Hepatocyte (in vitro differentiated cells): ENCODE results near the gene FBXW5.

Source experiments
- EZH2 ChIP-seq: fragments of 200-600 bp; sonication (generic); IDR thresholded peaks from 2 replicates; pipeline ENCODE4 v1.6.1; 2016; ENCODE audit warnings: antibody characterized with exemption, mild to moderate bottlenecking, borderline replicate concordance
- TF ChIP-seq, protein P1 (sequence below): fragments of 200-600 bp; sonication (generic); IDR thresholded peaks from 2 replicates; pipeline ENCODE4 v1.5.1; 2016; ENCODE audit warnings: antibody characterized with exemption, mild to moderate bottlenecking; ENCODE audit not compliant: poor library complexity

- TF ChIP-seq, protein P1, sequence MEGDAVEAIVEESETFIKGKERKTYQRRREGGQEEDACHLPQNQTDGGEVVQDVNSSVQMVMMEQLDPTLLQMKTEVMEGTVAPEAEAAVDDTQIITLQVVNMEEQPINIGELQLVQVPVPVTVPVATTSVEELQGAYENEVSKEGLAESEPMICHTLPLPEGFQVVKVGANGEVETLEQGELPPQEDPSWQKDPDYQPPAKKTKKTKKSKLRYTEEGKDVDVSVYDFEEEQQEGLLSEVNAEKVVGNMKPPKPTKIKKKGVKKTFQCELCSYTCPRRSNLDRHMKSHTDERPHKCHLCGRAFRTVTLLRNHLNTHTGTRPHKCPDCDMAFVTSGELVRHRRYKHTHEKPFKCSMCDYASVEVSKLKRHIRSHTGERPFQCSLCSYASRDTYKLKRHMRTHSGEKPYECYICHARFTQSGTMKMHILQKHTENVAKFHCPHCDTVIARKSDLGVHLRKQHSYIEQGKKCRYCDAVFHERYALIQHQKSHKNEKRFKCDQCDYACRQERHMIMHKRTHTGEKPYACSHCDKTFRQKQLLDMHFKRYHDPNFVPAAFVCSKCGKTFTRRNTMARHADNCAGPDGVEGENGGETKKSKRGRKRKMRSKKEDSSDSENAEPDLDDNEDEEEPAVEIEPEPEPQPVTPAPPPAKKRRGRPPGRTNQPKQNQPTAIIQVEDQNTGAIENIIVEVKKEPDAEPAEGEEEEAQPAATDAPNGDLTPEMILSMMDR, result no peak
- TF ChIP-seq EZH2, result no peak
Observed at GRCh38 chr9:136920069-136920468, 24.5 kb downstream of the FBXW5 start.
